Uterus (tissue), 4 donors: ENCODE measurements around the gene ANKRD13B. TPM values are rescaled to one million over a fixed set of nuclear protein-coding genes. Genes with fewer than 3 reads are reported as not detected.

Experiments
- DNase-seq, 2 donors: peaks; one replicate each; pipeline ENCODE4 v3.0.0-alpha.2; 2019 to 2020
- H3K27ac ChIP-seq, 2 donors: fragments of 200-600 bp; sonication (generic); 1 replicate in 1 of 2; 2 replicates in 1 of 2; pipeline ENCODE4 v1.5.1; 2016 to 2018
- H3K27me3 ChIP-seq, 2 donors: fragments of 200-600 bp; sonication (generic); one replicate each; pipeline ENCODE4 v1.5.1; 2018 to 2019; ENCODE audit warnings: control low read depth in 1 of 2
- H3K36me3 ChIP-seq, 2 donors: fragments of 200-600 bp; sonication (generic); one replicate each; pipeline ENCODE4 v1.5.1; 2019; ENCODE audit warnings: control low read depth in 1 of 2
- H3K4me1 ChIP-seq, 2 donors: fragments of 200-600 bp; sonication (generic); one replicate each; pipeline ENCODE4 v1.5.1; 2018 to 2019; ENCODE audit warnings: control low read depth in 1 of 2
- H3K4me3 ChIP-seq, 2 donors: fragments of 200-600 bp; sonication (generic); 1 replicate in 1 of 2; 2 replicates in 1 of 2; pipeline ENCODE4 v1.5.1; 2018 to 2019; ENCODE audit warnings: mild to moderate bottlenecking in 1 of 2
- H3K9me3 ChIP-seq, 2 donors: fragments of 200-600 bp; sonication (generic); one replicate each; pipeline ENCODE4 v1.5.1; 2019; ENCODE audit warnings: control low read depth in 1 of 2
- POLR2A ChIP-seq, 2 donors: fragments of 450-650 bp; IDR thresholded peaks; one replicate each; pipeline ENCODE4 v1.6.1; 2016; ENCODE audit warnings: antibody characterized with exemption in 2 of 2, mild to moderate bottlenecking in 1 of 2, moderate library complexity in 1 of 2
- intact Hi-C: fragments of 100-400 bp; cut with DNase I; formaldehyde crosslinking; loops from one replicate; pipeline ENCODE4 v1.15.1; 2023; ENCODE audit warnings: low total_unique reads
- total RNA-seq, 4 donors: library from RNA; depleted of rRNA in 3 of 4; stranded (reverse); fragments of >200 nt in 3 of 4; gene quantifications; one replicate each; pipeline versions ENCODE4 v1.1.0 to v1.2.4, GENCODE V29; 2014 to 2023
- TF ChIP-seq, protein P1 (sequence below), 4 experiments: fragments of 200-600 bp in 2 of 4; fragments of 450-650 bp in 2 of 4; sonication (generic) in 2 of 4; IDR thresholded peaks; one replicate each; pipeline ENCODE4 v1.5.1; 2016 to 2019; ENCODE audit warnings: antibody characterized with exemption in 4 of 4, mild to moderate bottlenecking in 2 of 4, moderate library complexity in 1 of 4
- donor health status: DM: yes; HTN: yes; CAD: no.

Gene ANKRD13B
- total RNA-seq, 4 donors from 2014 or later = 2.8 to 17.0 (median 12.7) TPM

DNA sequence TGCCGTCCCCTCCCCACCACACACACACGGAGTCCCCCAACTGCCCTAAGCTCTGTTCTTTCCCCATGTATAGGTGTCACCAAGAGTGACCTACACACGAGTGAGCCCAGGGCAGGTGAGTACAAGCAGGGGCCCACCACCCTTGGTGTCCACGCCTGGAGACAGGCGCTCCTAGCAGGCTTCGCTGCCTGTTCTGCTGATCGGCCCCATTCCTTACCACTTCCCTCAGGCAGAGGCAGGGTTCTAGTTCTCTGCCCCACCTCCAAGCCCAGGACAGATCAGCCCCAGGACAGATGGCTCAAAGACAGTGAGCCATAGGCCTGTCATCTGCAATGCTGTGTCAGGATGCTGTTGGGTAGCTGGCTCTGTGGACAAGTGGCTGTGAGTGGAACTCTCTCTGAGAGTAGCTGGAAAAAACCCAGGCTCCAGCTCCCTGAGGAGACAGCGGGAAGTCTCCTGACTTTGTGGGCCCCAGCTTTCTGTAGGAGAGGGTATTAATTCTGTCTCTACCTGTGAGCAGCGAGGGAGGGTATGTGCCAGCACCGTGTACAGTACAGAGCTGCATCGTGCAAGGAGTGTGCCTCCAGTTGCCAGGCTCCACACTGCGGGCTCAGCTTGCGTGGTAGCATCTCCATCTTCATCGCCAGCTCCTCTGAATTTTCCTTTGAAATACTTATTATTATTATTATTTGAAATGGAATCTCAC, 23.5 kb upstream of the ANKRD13B start:
- Histone ChIP-seq H3K27me3 (no peaks in the 10 kb centered on the region), H3K4me3 (peak overlapping the region; percentile 71 to 85), H3K9me3 (no peaks in the 10 kb centered on the region), H3K36me3 (no peaks in the 10 kb centered on the region), H3K4me1 (peaks cover 4 to 18% of the 10 kb centered on the region in 2 donors), H3K27ac (peak overlapping the region; percentile 88 to 91)
- no peak for TF ChIP-seq POLR2A (IDR thresholded peaks at IDR 0.05)
- TF ChIP-seq, protein P1, sequence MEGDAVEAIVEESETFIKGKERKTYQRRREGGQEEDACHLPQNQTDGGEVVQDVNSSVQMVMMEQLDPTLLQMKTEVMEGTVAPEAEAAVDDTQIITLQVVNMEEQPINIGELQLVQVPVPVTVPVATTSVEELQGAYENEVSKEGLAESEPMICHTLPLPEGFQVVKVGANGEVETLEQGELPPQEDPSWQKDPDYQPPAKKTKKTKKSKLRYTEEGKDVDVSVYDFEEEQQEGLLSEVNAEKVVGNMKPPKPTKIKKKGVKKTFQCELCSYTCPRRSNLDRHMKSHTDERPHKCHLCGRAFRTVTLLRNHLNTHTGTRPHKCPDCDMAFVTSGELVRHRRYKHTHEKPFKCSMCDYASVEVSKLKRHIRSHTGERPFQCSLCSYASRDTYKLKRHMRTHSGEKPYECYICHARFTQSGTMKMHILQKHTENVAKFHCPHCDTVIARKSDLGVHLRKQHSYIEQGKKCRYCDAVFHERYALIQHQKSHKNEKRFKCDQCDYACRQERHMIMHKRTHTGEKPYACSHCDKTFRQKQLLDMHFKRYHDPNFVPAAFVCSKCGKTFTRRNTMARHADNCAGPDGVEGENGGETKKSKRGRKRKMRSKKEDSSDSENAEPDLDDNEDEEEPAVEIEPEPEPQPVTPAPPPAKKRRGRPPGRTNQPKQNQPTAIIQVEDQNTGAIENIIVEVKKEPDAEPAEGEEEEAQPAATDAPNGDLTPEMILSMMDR (IDR thresholded peaks at IDR 0.05) = no peak
- intact Hi-C loops = no loop called here
- DNase-seq = no peak

DNA sequence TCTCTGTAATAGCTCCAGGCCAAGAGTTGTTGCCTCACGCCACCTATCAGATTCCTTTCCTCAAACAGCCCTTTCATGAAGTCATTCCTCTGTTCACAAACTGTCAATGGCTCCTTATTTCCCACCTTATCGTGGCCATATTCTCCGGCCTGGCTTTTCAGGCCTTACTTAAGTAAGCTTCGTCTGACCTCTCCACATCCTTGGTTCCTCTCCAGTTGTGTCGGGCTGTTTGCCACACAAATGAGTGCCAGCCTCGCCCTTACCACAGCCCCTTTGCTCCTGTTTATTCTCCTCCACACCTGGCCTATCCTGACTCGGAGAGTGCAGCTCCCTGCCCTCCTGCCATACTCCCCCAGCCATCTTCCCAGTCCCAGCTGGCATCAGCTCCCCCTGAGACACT, 22.4 kb upstream of the ANKRD13B start:
- no peak overlapping the region for H3K4me3 ChIP-seq
- H3K9me3 ChIP-seq = no peaks in the 10 kb centered on the region
- DNase-seq = no peak
- intact Hi-C loops = no loop called here
- H3K36me3 ChIP-seq = no peaks in the 10 kb centered on the region
- peaks cover 4 to 18% of the 10 kb centered on the region in 2 donors for H3K4me1 ChIP-seq
- TF ChIP-seq POLR2A (IDR thresholded peaks at IDR 0.05) = no peak
- TF ChIP-seq, protein P1 (IDR thresholded peaks at IDR 0.05) = no peak
- H3K27ac ChIP-seq = no peak overlapping the region
- no peaks in the 10 kb centered on the region for H3K27me3 ChIP-seq

DNA sequence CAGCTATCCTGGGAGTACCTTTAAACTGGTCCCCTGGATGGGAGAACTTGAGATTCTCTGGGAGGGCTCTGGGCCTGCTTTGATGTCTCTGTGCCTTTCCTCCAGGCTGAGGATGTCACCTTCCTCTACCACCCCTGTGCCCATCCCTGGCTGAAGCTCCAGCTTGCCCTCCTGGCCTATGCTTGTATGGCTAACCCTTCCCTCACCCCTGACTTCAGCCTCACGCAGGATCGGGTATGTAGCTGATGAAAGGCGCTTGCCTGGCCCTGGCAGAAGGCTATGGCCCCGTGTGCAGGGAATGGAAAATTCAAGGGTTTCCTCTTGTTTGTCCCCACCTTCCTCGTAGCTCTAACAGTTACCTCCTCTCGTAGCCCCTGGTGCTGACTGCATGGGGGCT, 21.4 kb upstream of the ANKRD13B start:
- no peaks in the 10 kb centered on the region for H3K9me3 ChIP-seq
- no peak for DNase-seq
- no peaks in the 10 kb centered on the region for H3K36me3 ChIP-seq
- peak overlapping the region in 1 of 2 donors; percentile 53 for H3K27ac ChIP-seq
- intact Hi-C loops = no loop called here
- H3K27me3 ChIP-seq = no peaks in the 10 kb centered on the region
- TF ChIP-seq POLR2A (IDR thresholded peaks at IDR 0.05) = no peak
- TF ChIP-seq, protein P1 (IDR thresholded peaks at IDR 0.05) = no peak
- H3K4me3 ChIP-seq = no peak overlapping the region
- peaks cover 4 to 18% of the 10 kb centered on the region in 2 donors for H3K4me1 ChIP-seq

DNA sequence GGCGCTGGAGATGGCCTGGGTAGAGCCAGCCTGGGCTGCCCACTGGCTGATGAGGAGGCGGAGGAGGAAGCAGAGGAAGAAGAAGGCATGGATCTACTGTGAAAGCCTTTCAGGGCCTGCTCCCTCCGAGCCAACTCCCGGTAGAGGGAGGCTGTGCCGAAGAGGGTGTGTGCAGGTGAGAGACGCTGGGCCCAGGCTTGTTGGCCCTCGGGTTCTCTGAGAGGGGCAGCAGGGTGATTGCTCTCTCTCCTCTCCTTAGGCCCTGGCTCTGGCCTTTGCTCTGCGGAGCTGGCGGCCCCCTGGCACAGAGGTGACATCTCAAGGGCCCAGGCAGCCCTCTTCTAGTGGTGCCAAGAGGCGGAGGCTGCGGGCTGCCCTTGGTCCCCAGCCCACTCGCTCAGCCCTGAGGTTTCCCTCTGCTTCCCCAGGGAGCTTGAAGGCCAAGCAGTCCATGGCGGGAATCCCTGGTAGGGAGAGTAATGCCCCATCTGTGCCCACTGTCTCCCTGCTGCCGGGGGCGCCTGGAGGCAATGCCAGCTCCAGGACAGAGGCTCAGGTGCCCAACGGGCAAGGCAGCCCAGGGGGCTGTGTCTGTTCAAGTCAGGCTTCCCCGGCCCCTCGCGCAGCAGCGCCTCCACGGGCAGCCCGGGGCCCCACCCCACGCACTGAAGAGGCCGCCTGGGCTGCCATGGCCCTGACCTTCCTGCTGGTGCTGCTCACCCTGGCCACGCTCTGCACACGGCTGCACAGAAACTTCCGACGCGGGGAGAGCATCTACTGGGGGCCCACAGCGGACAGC, 20.9 kb upstream of the ANKRD13B start:
- no peak for TF ChIP-seq POLR2A (IDR thresholded peaks at IDR 0.05)
- TF ChIP-seq, protein P1 (IDR thresholded peaks at IDR 0.05) = no peak
- no peaks in the 10 kb centered on the region for H3K9me3 ChIP-seq
- H3K27ac ChIP-seq = peak overlapping the region; percentile 30 to 53
- intact Hi-C loops = no loop called here
- DNase-seq = peak in 1 of 2 donors; percentile 31
- H3K4me1 ChIP-seq = peaks cover 4 to 18% of the 10 kb centered on the region in 2 donors
- H3K36me3 ChIP-seq = no peaks in the 10 kb centered on the region
- H3K4me3 ChIP-seq = peak overlapping the region; percentile 0 to 23
- H3K27me3 ChIP-seq = no peaks in the 10 kb centered on the region
